SK-N-SH (cell line): Measurements from ENCODE around the gene FOXA2. TPM values are rescaled to one million over a fixed set of nuclear protein-coding genes. Genes with fewer than 3 reads are reported as not detected.

Experiments
- CTCF ChIA-PET: fragments of 300-600, 350-600 bp; formaldehyde crosslinking; extraction: SDS; loops from one replicate; lab custom pipeline; 2021; lab: Yijun Ruan, JAX
- POLR2A ChIA-PET: fragments of 350-600 bp; sonication (Branson Sonifier 250); formaldehyde crosslinking; extraction: SDS; loops from one replicate; lab custom pipeline; 2020; ENCODE audit warnings: antibody characterized with exemption, inconsistent platforms; lab: Yijun Ruan, JAX
- DNase-seq: peaks from one replicate; pipeline ENCODE4 v3.0.0; 2012
- H2AFZ ChIP-seq: fragments of 200-600 bp; sonication (generic); 2 replicates; pipeline ENCODE4 v1.8.1; 2016; ENCODE audit warnings: antibody characterized with exemption, mild to moderate bottlenecking, low read depth
- H3F3A ChIP-seq: fragments of 200-600 bp; sonication (generic); replicated peaks from 2 replicates; pipeline ENCODE3; 2016; ENCODE audit warnings: antibody characterized with exemption, mild to moderate bottlenecking; ENCODE audit not compliant: insufficient read depth
- H3K27ac ChIP-seq, 2 experiments: fragments of 200-500 bp in 1 of 2; fragments of 200-600 bp in 1 of 2; sonication (Bioruptor generic) in 1 of 2; sonication (generic), shearing (Covaris generic) in 1 of 2; 2 replicates each; pipeline versions ENCODE4 v1.5.1 to v1.6.1; 2014 to 2016; ENCODE audit warnings: low read depth in 2 of 2, inconsistent platforms in 1 of 2, low read length in 1 of 2, mild to moderate bottlenecking in 1 of 2, mixed read lengths in 1 of 2
- H3K27me3 ChIP-seq: fragments of 200-600 bp; sonication (generic), shearing (Covaris generic); 2 replicates; pipeline ENCODE4 v1.6.1; 2016; ENCODE audit warnings: mixed run types; ENCODE audit not compliant: insufficient read depth
- H3K36me3 ChIP-seq, 2 experiments: fragments of 200-500 bp in 1 of 2; fragments of 200-600 bp in 1 of 2; sonication (Bioruptor generic) in 1 of 2; sonication (generic) in 1 of 2; replicated peaks in 1 of 2; 2 replicates each; pipeline versions ENCODE3 to v1.5.1; 2014 to 2016; ENCODE audit warnings: low read length in 1 of 2, mild to moderate bottlenecking in 1 of 2; ENCODE audit not compliant: insufficient read depth in 2 of 2, control insufficient read depth in 1 of 2
- H3K4me1 ChIP-seq, 2 experiments: fragments of 200-500 bp in 1 of 2; fragments of 200-600 bp in 1 of 2; sonication (Bioruptor generic) in 1 of 2; sonication (generic), shearing (Covaris generic) in 1 of 2; 2 replicates each; pipeline versions ENCODE4 v1.5.1 to v1.6.1; 2014 to 2016; ENCODE audit warnings: low read depth in 1 of 2, low read length in 1 of 2, mixed run types in 1 of 2; ENCODE audit not compliant: insufficient read depth in 2 of 2, control insufficient read depth in 1 of 2
- H3K4me2 ChIP-seq: fragments of 200-600 bp; sonication (generic), shearing (Covaris generic); 2 replicates; pipeline ENCODE4 v1.6.1; 2017; ENCODE audit warnings: mixed run types
- H3K4me3 ChIP-seq, 2 experiments: fragments of 200-500 bp in 1 of 2; fragments of 200-600 bp in 1 of 2; sonication (Bioruptor generic) in 1 of 2; sonication (generic), shearing (Covaris generic) in 1 of 2; 2 replicates each; pipeline versions ENCODE4 v1.5.1 to v1.8.1; 2014 to 2016; ENCODE audit warnings: low read depth in 2 of 2, inconsistent platforms in 1 of 2, low read length in 1 of 2, mild to moderate bottlenecking in 1 of 2, mixed read lengths in 1 of 2, moderate library complexity in 1 of 2
- H3K79me2 ChIP-seq: fragments of 200-600 bp; sonication (generic); 2 replicates; pipeline ENCODE4 v1.8.1; 2017; ENCODE audit warnings: mild to moderate bottlenecking; ENCODE audit not compliant: insufficient read depth
- H3K9ac ChIP-seq: fragments of 200-600 bp; sonication (generic); 2 replicates; pipeline ENCODE4 v1.6.1; 2017; ENCODE audit warnings: mixed run types
- H3K9me2 ChIP-seq: fragments of 200-600 bp; sonication (generic); 2 replicates; pipeline ENCODE4 v1.6.1; 2017; ENCODE audit warnings: mixed run types
- H3K9me3 ChIP-seq: fragments of 200-600 bp; sonication (generic); 2 replicates; pipeline ENCODE4 v1.6.1; 2017; ENCODE audit warnings: mixed run types, mild to moderate bottlenecking, moderate library complexity
- H4K20me1 ChIP-seq: fragments of 200-600 bp; sonication (generic); 2 replicates; pipeline ENCODE4 v1.6.1; 2017; ENCODE audit warnings: mild to moderate bottlenecking, mixed run types; ENCODE audit not compliant: insufficient read depth
- CHD2 ChIP-seq: fragments of 150-350 bp; IDR thresholded peaks from 2 replicates; pipeline ENCODE4 v1.6.1; 2018; ENCODE audit warnings: low read length; ENCODE audit not compliant: partially characterized antibody
- ELF1 ChIP-seq: IDR thresholded peaks from 2 replicates; pipeline ENCODE4 v1.4.0; 2012
- EZH2phosphoT487 ChIP-seq: fragments of 200-600 bp; sonication (generic); IDR thresholded peaks from 2 replicates; pipeline ENCODE4 v1.6.1; 2017; ENCODE audit warnings: low read depth, mixed run types, mild to moderate bottlenecking, antibody characterized with exemption, moderate library complexity, borderline replicate concordance
- FOSL2 ChIP-seq: IDR thresholded peaks from 2 replicates; pipeline ENCODE4 v1.4.0; 2012; ENCODE audit warnings: low read depth, mild to moderate bottlenecking, moderate library complexity, borderline replicate concordance
- FOXM1 ChIP-seq: IDR thresholded peaks from 2 replicates; pipeline ENCODE4 v1.4.0; 2012; ENCODE audit warnings: low read depth, mild to moderate bottlenecking
- GATA2 ChIP-seq: sonication (generic); formaldehyde crosslinking; IDR thresholded peaks from 2 replicates; pipeline ENCODE4 v1.5.0; 2020; ENCODE audit warnings: mild to moderate bottlenecking, missing genetic modification reagents
- IRF3 ChIP-seq: fragments of 150-350 bp; IDR thresholded peaks from 2 replicates; pipeline ENCODE4 v1.6.1; 2016; ENCODE audit warnings: mild to moderate bottlenecking, low read depth, low read length
- JUND ChIP-seq: IDR thresholded peaks from 2 replicates; pipeline ENCODE4 v1.4.0; 2012
- MAX ChIP-seq: IDR thresholded peaks from 2 replicates; pipeline ENCODE4 v1.4.0; 2012; ENCODE audit warnings: low read depth
- MEF2A ChIP-seq: IDR thresholded peaks from 2 replicates; pipeline ENCODE4 v1.4.0; 2012; ENCODE audit warnings: low read depth, borderline replicate concordance
- NFIC ChIP-seq: IDR thresholded peaks from 2 replicates; pipeline ENCODE4 v1.4.0; 2012; ENCODE audit warnings: borderline replicate concordance
- NRF1 ChIP-seq: IDR thresholded peaks from 2 replicates; pipeline ENCODE4 v1.6.1; 2012; ENCODE audit warnings: low read depth, mild to moderate bottlenecking, low read length
- PBX3 ChIP-seq: IDR thresholded peaks from 2 replicates; pipeline ENCODE4; 2012
- RAD21 ChIP-seq: IDR thresholded peaks from 2 replicates; pipeline ENCODE4 v1.6.1; 2012; ENCODE audit warnings: mild to moderate bottlenecking, low read length
- RCOR1 ChIP-seq: fragments of 150-350 bp; IDR thresholded peaks from 2 replicates; pipeline ENCODE4 v1.6.1; 2017; ENCODE audit warnings: antibody characterized with exemption, low read length
- REST ChIP-seq: IDR thresholded peaks from 2 replicates; pipeline ENCODE4 v1.6.1; 2012; ENCODE audit warnings: mild to moderate bottlenecking, low read depth, low read length, moderate library complexity
- RFX5 ChIP-seq: IDR thresholded peaks from 2 replicates; pipeline ENCODE4 v1.6.1; 2012; ENCODE audit warnings: mild to moderate bottlenecking, improper control_type of control experiment, low read length
- RXRA ChIP-seq: IDR thresholded peaks from 2 replicates; pipeline ENCODE4 v1.4.0; 2012; ENCODE audit warnings: low read depth, mild to moderate bottlenecking, borderline replicate concordance
- SMC3 ChIP-seq: IDR thresholded peaks from 2 replicates; pipeline ENCODE4 v1.6.1; 2012; ENCODE audit warnings: low read depth, low read length, improper control_type of control experiment
- YY1 ChIP-seq: IDR thresholded peaks from 2 replicates; pipeline ENCODE4 v1.4.0; 2012; ENCODE audit warnings: low read depth, mild to moderate bottlenecking
- WGBS: methylation state at CpG from one replicate; pipeline ENCODE4 v1.1.6; 2017; ENCODE audit warnings: low lambda C conversion rate; 5-methylcytosine and 5-hydroxymethylcytosine counted together
- polyA plus RNA-seq, 3 experiments: library from polyadenylated mRNA; depleted of rRNA; stranded (reverse); fragments of >200 nt; gene quantifications; 2 replicates each; pipeline ENCODE4 v1.2.3, GENCODE V29; 2012

The FOXA2 gene
- polyA plus RNA-seq, 1 of the 3 experiments (the other 2 are of a cell fraction): not detected

GRCh38 chr20:22623211-22623610 lies 38.8 kb upstream of the FOXA2 start:
- no peak overlapping the region for H3K27ac ChIP-seq
- H3K79me2 ChIP-seq: no peaks in the 10 kb centered on the region
- H3K4me3 ChIP-seq: no peak overlapping the region
- no peak for DNase-seq
- no peak overlapping the region for H3K4me2 ChIP-seq
- H3K9ac ChIP-seq: no peak overlapping the region
- ChIA-PET POLR2A (no interaction called here), CTCF (interaction anchor here (1.0 kb wide), 1 partner anchor 68 kb away, joined by 3 read pairs; no protein-coding TSS in a partner anchor)
- no peaks in the 10 kb centered on the region for H3K36me3 ChIP-seq
- H3K9me2 ChIP-seq: no peaks in the 10 kb centered on the region
- no peaks in the 10 kb centered on the region for H3K9me3 ChIP-seq
- no peak for TF ChIP-seq YY1
- no peak for TF ChIP-seq NRF1
- no peak for TF ChIP-seq FOXM1
- no peak for TF ChIP-seq RXRA
- no peak for TF ChIP-seq RCOR1
- no peak for TF ChIP-seq FOSL2
- TF ChIP-seq JUND: no peak
- TF ChIP-seq GATA2 (CRISPR knock-in tag): no peak
- no peak for TF ChIP-seq CHD2
- TF ChIP-seq REST: no peak
- no peak for TF ChIP-seq NFIC
- no peak for TF ChIP-seq RAD21
- no peak for TF ChIP-seq SMC3
- no peak for TF ChIP-seq MEF2A
- TF ChIP-seq EZH2phosphoT487: no peak
- TF ChIP-seq RFX5: no peak
- no peaks in the 10 kb centered on the region for H3K27me3 ChIP-seq
- WGBS: 42% methylated on average over 5 of the region's 6 CpGs
- no peaks in the 10 kb centered on the region for H4K20me1 ChIP-seq
- no peaks in the 10 kb centered on the region for H3K4me1 ChIP-seq
- H2AFZ ChIP-seq: no peak overlapping the region
- no peaks in the 10 kb centered on the region for H3F3A ChIP-seq

GRCh38 chr20:22620342-22620741 lies 36.0 kb upstream of the FOXA2 start:
- CTCF ChIA-PET: no interaction called here
- no peaks in the 10 kb centered on the region for H3K9me3 ChIP-seq
- no peaks in the 10 kb centered on the region for H3K4me1 ChIP-seq
- no peaks in the 10 kb centered on the region for H4K20me1 ChIP-seq
- no peak overlapping the region for H3K4me3 ChIP-seq
- peaks cover 5% of the 10 kb centered on the region; the same call in 1 of the 2 replicates for H3K27me3 ChIP-seq
- no peaks in the 10 kb centered on the region for H3F3A ChIP-seq
- no peaks in the 10 kb centered on the region for H3K9me2 ChIP-seq
- WGBS: 43% methylated on average over 9 of the region's 9 CpGs
- no peaks in the 10 kb centered on the region for H3K36me3 ChIP-seq
- H3K79me2 ChIP-seq: no peaks in the 10 kb centered on the region
- no peak for DNase-seq
- no peak overlapping the region for H2AFZ ChIP-seq
- POLR2A ChIA-PET: no interaction called here
- no peak overlapping the region for H3K27ac ChIP-seq
- no peak overlapping the region for H3K9ac ChIP-seq
- no peak overlapping the region for H3K4me2 ChIP-seq
- TF ChIP-seq ELF1: no peak
- TF ChIP-seq REST: no peak
- TF ChIP-seq CHD2: no peak
- TF ChIP-seq PBX3: no peak
- TF ChIP-seq IRF3: no peak
- no peak for TF ChIP-seq MAX
- no peak for TF ChIP-seq FOXM1
- no peak for TF ChIP-seq JUND
- TF ChIP-seq NRF1: no peak
- TF ChIP-seq SMC3: no peak
- TF ChIP-seq EZH2phosphoT487: no peak
